Fibroblast of mammary gland (primary cell): ENCODE results near the gene MTHFS.

Experiments
- DNase-seq: peaks from one replicate; pipeline ENCODE4 v3.0.0-alpha.2; 2010; ENCODE audit warnings: low read depth
- H3K4me3 ChIP-seq: 2 replicates; pipeline ENCODE4 v1.5.1; 2011; ENCODE audit warnings: low read depth, mild to moderate bottlenecking, low read length, moderate library complexity; ENCODE audit not compliant: control insufficient read depth
- CTCF ChIP-seq: conservative IDR thresholded peaks from 2 replicates; pipeline ENCODE4 v1.5.1; 2011; ENCODE audit warnings: low read depth, low read length, inconsistent platforms; ENCODE audit not compliant: control insufficient read depth, insufficient read depth

Gene MTHFS

GRCh38 chr15:79853492-79854328 is 43.1 kb downstream of the MTHFS start:
- TF ChIP-seq CTCF, result peak; percentile 100
- no peak overlapping the region for H3K4me3 ChIP-seq
- peak; percentile 90 for DNase-seq

GRCh38 chr15:79849789-79850188 is 47.0 kb downstream of the MTHFS start:
- peak; percentile 83 for TF ChIP-seq CTCF
- no peak overlapping the region for H3K4me3 ChIP-seq
- peak; percentile 52 for DNase-seq

- no peak overlapping the region for H3K4me3 ChIP-seq
- TF ChIP-seq CTCF, result no peak
- DNase-seq, result no peak
These were observed 50.3 kb downstream of the MTHFS start for GRCh38 chr15:79846539-79846938.

GRCh38 chr15:79844221-79844620 is 52.6 kb downstream of the MTHFS start:
- H3K4me3 ChIP-seq, result no peak overlapping the region
- TF ChIP-seq CTCF, result no peak
- DNase-seq, result peak; percentile 14

- no peak for TF ChIP-seq CTCF
- no peak for DNase-seq
- H3K4me3 ChIP-seq, result no peak overlapping the region
These were observed 59.0 kb downstream of the MTHFS start for GRCh38 chr15:79837846-79838245.

- H3K4me3 ChIP-seq, result no peak overlapping the region
- DNase-seq, result no peak
- TF ChIP-seq CTCF, result no peak
These were observed 62.3 kb downstream of the MTHFS start for GRCh38 chr15:79834495-79834894.
